H1 (cell line): ENCODE data around the gene PPFIA4.

Source experiments
- CREB1 ChIP-seq: IDR thresholded peaks from 2 replicates; pipeline ENCODE4 v1.6.1; 2012; ENCODE audit warnings: inconsistent platforms
- EZH2 ChIP-seq: fragments of 200-600 bp; sonication (generic); IDR thresholded peaks from 2 replicates; pipeline ENCODE4 v1.7.1; 2012; ENCODE audit warnings: low read depth, mild to moderate bottlenecking, moderate library complexity, low read length, inconsistent platforms; ENCODE audit not compliant: severe bottlenecking
- JUN ChIP-seq: IDR thresholded peaks from 2 replicates; pipeline ENCODE4 v1.6.1; 2011; ENCODE audit warnings: low read depth, mild to moderate bottlenecking, improper control_type of control experiment, low read length
- MAX ChIP-seq: IDR thresholded peaks from 2 replicates; pipeline ENCODE4 v1.6.1; 2012; ENCODE audit warnings: inconsistent platforms
- RAD21 ChIP-seq, 2 experiments: IDR thresholded peaks in 1 of 2; conservative IDR thresholded peaks in 1 of 2; 2 replicates each; pipeline ENCODE4 v1.6.1; 2011; ENCODE audit warnings: low read depth in 2 of 2, low read length in 2 of 2, improper control_type of control experiment in 1 of 2, inconsistent platforms in 1 of 2, mild to moderate bottlenecking in 1 of 2, moderate library complexity in 1 of 2
- SP1 ChIP-seq: IDR thresholded peaks from 2 replicates; pipeline ENCODE4 v1.6.1; 2011; ENCODE audit warnings: low read depth, low read length
- TF ChIP-seq, protein P1 (sequence below), 3 experiments: IDR thresholded peaks; 1 replicate in 2 of 3; 2 replicates in 1 of 3; pipeline versions ENCODE4 v1.5.1 to v1.6.1; 2011; ENCODE audit warnings: low read length in 3 of 3, mild to moderate bottlenecking in 3 of 3, inconsistent platforms in 2 of 3, low read depth in 1 of 3, moderate library complexity in 1 of 3; ENCODE audit not compliant: insufficient read depth in 1 of 3; ENCODE audit errors: control extremely low read depth in 1 of 3

DNA sequence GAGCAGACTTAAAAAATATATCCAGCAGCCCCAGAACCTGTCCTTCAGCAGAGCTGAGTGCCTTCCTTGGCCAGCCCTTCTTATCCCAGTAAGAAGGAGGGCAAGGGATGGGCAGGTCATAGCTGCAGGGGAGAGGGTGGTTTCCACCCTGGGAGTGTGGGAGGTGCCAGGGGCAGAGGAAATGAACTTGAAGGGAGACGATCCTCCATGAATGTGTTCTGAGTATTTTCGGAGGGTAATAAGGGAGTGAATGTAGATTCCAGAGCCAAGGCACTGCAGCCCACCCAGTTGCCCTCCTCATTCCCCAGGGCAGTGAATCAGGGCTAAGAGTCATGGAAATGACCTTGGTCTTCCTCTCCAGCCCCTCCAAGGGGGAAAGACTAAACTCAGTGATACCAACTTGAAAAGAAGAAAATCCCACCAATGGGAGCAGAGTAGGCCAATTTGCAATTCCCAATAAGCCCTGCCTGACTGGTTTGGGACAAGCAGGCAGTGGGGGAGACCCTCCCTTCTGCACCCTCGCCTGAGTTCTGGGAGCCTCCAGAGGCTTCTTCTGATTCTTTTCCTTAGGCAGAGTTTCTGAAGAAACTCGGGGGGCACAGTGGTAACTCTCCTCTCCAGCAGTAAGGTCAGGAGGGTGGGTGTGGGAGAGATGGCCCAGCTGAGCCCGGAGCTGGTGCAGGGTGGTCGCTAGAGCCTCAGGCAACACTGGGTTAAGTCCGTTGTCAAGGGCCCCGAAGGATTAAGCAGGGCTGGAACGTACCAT, 55.4 kb downstream of the PPFIA4 start:
- no peak for TF ChIP-seq JUN
- no peak for TF ChIP-seq CREB1
- TF ChIP-seq, protein P1, sequence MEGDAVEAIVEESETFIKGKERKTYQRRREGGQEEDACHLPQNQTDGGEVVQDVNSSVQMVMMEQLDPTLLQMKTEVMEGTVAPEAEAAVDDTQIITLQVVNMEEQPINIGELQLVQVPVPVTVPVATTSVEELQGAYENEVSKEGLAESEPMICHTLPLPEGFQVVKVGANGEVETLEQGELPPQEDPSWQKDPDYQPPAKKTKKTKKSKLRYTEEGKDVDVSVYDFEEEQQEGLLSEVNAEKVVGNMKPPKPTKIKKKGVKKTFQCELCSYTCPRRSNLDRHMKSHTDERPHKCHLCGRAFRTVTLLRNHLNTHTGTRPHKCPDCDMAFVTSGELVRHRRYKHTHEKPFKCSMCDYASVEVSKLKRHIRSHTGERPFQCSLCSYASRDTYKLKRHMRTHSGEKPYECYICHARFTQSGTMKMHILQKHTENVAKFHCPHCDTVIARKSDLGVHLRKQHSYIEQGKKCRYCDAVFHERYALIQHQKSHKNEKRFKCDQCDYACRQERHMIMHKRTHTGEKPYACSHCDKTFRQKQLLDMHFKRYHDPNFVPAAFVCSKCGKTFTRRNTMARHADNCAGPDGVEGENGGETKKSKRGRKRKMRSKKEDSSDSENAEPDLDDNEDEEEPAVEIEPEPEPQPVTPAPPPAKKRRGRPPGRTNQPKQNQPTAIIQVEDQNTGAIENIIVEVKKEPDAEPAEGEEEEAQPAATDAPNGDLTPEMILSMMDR (IDR thresholded peaks at IDR 0.05; ENCODE audit: control extremely low read depth in 1 of 3, insufficient read depth in 1 of 3, low read depth in 1 of 3, low read length in 3 of 3), result no peak
- TF ChIP-seq EZH2, result no peak
- TF ChIP-seq RAD21 (IDR thresholded peaks at IDR 0.05 in 1 of 2, conservative IDR thresholded peaks at IDR 0.05 in 1 of 2; ENCODE audit: low read depth in 2 of 2, low read length in 2 of 2), result no peak
- no peak for TF ChIP-seq MAX
- TF ChIP-seq SP1, result no peak
